ENCODE measurements around the gene CHKA. TPM values are rescaled to one million over a fixed set of nuclear protein-coding genes. Genes with fewer than 3 reads are reported as not detected.

The CHKA gene
- total and polyA plus RNA-seq, 9 of the 15 experiments (the other 6 are each of a cell fraction or from before 2014, with no cell fraction given) = 3.6 to 37.0 (median 30.2) TPM

- TF ChIP-seq HCFC1 (IDR thresholded peaks at IDR 0.05; ENCODE audit: low read depth, low read length) (no peak), ATF7 (IDR thresholded peaks at IDR 0.05) (peak; percentile 60; the same call in 1 of the 2 replicates), FOXJ3 (CRISPR knock-in tag; IDR thresholded peaks at IDR 0.05) (no peak), ARID3A (IDR thresholded peaks at IDR 0.05; ENCODE audit: borderline replicate concordance, low read depth, low read length) (no peak), ZNF785 (CRISPR knock-in tag; IDR thresholded peaks at IDR 0.05) (no peak), CHD7 (IDR thresholded peaks at IDR 0.05; ENCODE audit: low read depth, low read length) (no peak), RFX1 (IDR thresholded peaks at IDR 0.05) (no peak), ZNF121 (CRISPR knock-in tag; conservative IDR thresholded peaks at IDR 0.05) (no peak), TEAD1 (CRISPR knock-in tag; IDR thresholded peaks at IDR 0.05) (no peak), ETS1 (conservative IDR thresholded peaks at IDR 0.05; ENCODE audit: control insufficient read depth, low read depth, low read length) (0 out of 2 replicates have a peak, but pooled peaks have one; percentile 11), GTF2A2 (tag; IDR thresholded peaks at IDR 0.05) (no peak), TAF1 (IDR thresholded peaks at IDR 0.05; ENCODE audit: control insufficient read depth, extremely low read depth, insufficient read depth, low read length, severe bottlenecking) (peak; percentile 91)
These were observed at the start of gene CHKA (continued) for GRCh38 chr11:68121067-68121899.
